Neural progenitor cell (in vitro differentiated cells): ENCODE measurements around the gene CSF1. TPM values are rescaled to one million over a fixed set of nuclear protein-coding genes. Genes with fewer than 3 reads are reported as not detected.

Experiments used
- DNase-seq: peaks from one replicate; pipeline ENCODE4 v3.0.0-alpha.2; 2016; ENCODE audit warnings: low spot score
- H2AFZ ChIP-seq: fragments of 200-600 bp; sonication (generic); replicated peaks from 2 replicates; pipeline ENCODE4 v1.6.1; 2016; ENCODE audit warnings: antibody characterized with exemption
- H3F3A ChIP-seq: fragments of 200-600 bp; sonication (generic); 2 replicates; pipeline ENCODE4 v1.6.1; 2016; ENCODE audit warnings: antibody characterized with exemption, low read depth
- H3K27ac ChIP-seq: fragments of 200-600 bp; sonication (generic); 2 replicates; pipeline ENCODE4 v1.5.1; 2016; ENCODE audit warnings: mild to moderate bottlenecking
- H3K27me3 ChIP-seq: fragments of 200-600 bp; sonication (generic); 2 replicates; pipeline ENCODE4 v1.6.1; 2016; ENCODE audit warnings: mild to moderate bottlenecking, moderate library complexity
- H3K36me3 ChIP-seq: fragments of 200-600 bp; sonication (generic); 2 replicates; pipeline ENCODE4 v1.5.1; 2016
- H3K4me1 ChIP-seq: fragments of 200-600 bp; sonication (generic); 2 replicates; pipeline ENCODE4 v1.6.1; 2016; ENCODE audit warnings: mixed run types
- H3K4me2 ChIP-seq: fragments of 200-600 bp; sonication (generic); 2 replicates; pipeline ENCODE4 v1.6.1; 2016
- H3K4me3 ChIP-seq: fragments of 200-600 bp; sonication (generic); 2 replicates; pipeline ENCODE4 v1.5.1; 2016
- H3K79me2 ChIP-seq: fragments of 200-600 bp; sonication (generic); 2 replicates; pipeline ENCODE4 v1.6.1; 2016; ENCODE audit warnings: low read depth
- H3K9ac ChIP-seq: fragments of 200-600 bp; sonication (generic); 2 replicates; pipeline ENCODE4 v1.6.1; 2016
- H3K9me3 ChIP-seq: fragments of 200-600 bp; sonication (generic); 2 replicates; pipeline ENCODE4 v1.5.1; 2016; ENCODE audit warnings: low read depth
- H4K20me1 ChIP-seq: fragments of 200-600 bp; sonication (generic); 2 replicates; pipeline ENCODE4 v1.6.1; 2016; ENCODE audit warnings: low read depth
- H3K27ac Mint-ChIP-seq: 3 replicates; pipeline ENCODE4 v1.8.0; 2021; ENCODE audit warnings: mixed read lengths
- H3K27me3 Mint-ChIP-seq: 2 replicates; pipeline ENCODE4 v1.8.0; 2022; ENCODE audit warnings: low read depth, mild to moderate bottlenecking, inconsistent platforms, moderate library complexity, mixed read lengths; ENCODE audit not compliant: insufficient read depth
- H3K36me3 Mint-ChIP-seq: 3 replicates; pipeline ENCODE4 v1.8.0; 2021; ENCODE audit warnings: mixed read lengths
- H3K4me1 Mint-ChIP-seq: 3 replicates; pipeline ENCODE4 v1.8.0; 2021; ENCODE audit warnings: mixed read lengths
- H3K4me3 Mint-ChIP-seq: 3 replicates; pipeline ENCODE4 v1.8.0; 2021; ENCODE audit warnings: mild to moderate bottlenecking, moderate library complexity, mixed read lengths
- H3K9me3 Mint-ChIP-seq: 3 replicates; pipeline ENCODE4 v1.8.0; 2020; ENCODE audit warnings: mixed read lengths
- CTCF ChIP-seq: fragments of 200-600 bp; sonication (generic); IDR thresholded peaks from 2 replicates; pipeline ENCODE4 v1.5.1; 2017; ENCODE audit warnings: antibody characterized with exemption, mild to moderate bottlenecking
- EZH2 ChIP-seq: fragments of 200-600 bp; sonication (generic); IDR thresholded peaks from 2 replicates; pipeline ENCODE4 v1.6.1; 2017; ENCODE audit warnings: antibody characterized with exemption, mild to moderate bottlenecking, moderate library complexity
- EZH2phosphoT487 ChIP-seq: fragments of 200-600 bp; sonication (generic); IDR thresholded peaks from 2 replicates; pipeline ENCODE4 v1.6.1; 2017; ENCODE audit warnings: antibody characterized with exemption
- total RNA-seq: library from RNA; depleted of rRNA; stranded (reverse); fragments of >200 nt; gene quantifications from 2 replicates; pipeline ENCODE4 v1.2.3, GENCODE V29; 2015; ENCODE audit warnings: low replicate concordance

The CSF1 gene
- total RNA-seq, 1 donor from 2014 or later = 2.7 TPM

GRCh38 chr1:109923946-109924275, 13.3 kb downstream of the CSF1 start:
- Histone ChIP-seq H2AFZ (peak overlapping the region; percentile 68), H3K27ac (no peak overlapping the region), H3K27me3 (no peaks in the 10 kb centered on the region), H3K4me1 (no peaks in the 10 kb centered on the region), H3F3A (no peaks in the 10 kb centered on the region), H4K20me1 (no peaks in the 10 kb centered on the region), H3K9ac (no peak overlapping the region), H3K4me3 (no peak overlapping the region), H3K9me3 (no peaks in the 10 kb centered on the region), H3K36me3 (no peaks in the 10 kb centered on the region), H3K79me2 (no peaks in the 10 kb centered on the region), H3K4me2 (peak overlapping the region; percentile 49)
- no peak for TF ChIP-seq EZH2
- TF ChIP-seq CTCF = no peak
- TF ChIP-seq EZH2phosphoT487 = no peak
- Mint-ChIP-seq H3K4me3 (no peak overlapping the region), H3K9me3 (no peaks in the 10 kb centered on the region), H3K27me3 (peaks cover 2% of the 10 kb centered on the region), H3K27ac (peak overlapping the region; percentile 54), H3K4me1 (peaks cover 5% of the 10 kb centered on the region), H3K36me3 (peaks cover 43% of the 10 kb centered on the region)
- no peak for DNase-seq

GRCh38 chr1:109924316-109924715, 13.7 kb downstream of the CSF1 start:
- H3K4me3 Mint-ChIP-seq = peak overlapping the region; percentile 27
- Histone ChIP-seq H3K27me3 (no peaks in the 10 kb centered on the region), H3K27ac (no peak overlapping the region), H3K36me3 (no peaks in the 10 kb centered on the region), H4K20me1 (no peaks in the 10 kb centered on the region), H3K4me2 (peak overlapping the region; percentile 49), H3K9ac (no peak overlapping the region), H3K4me1 (no peaks in the 10 kb centered on the region), H3K4me3 (no peak overlapping the region), H3K9me3 (no peaks in the 10 kb centered on the region), H3K79me2 (no peaks in the 10 kb centered on the region), H3F3A (no peaks in the 10 kb centered on the region), H2AFZ (no peak overlapping the region)
- H3K4me1 Mint-ChIP-seq = peaks cover 5% of the 10 kb centered on the region
- peaks cover 2% of the 10 kb centered on the region for H3K27me3 Mint-ChIP-seq
- no peak for DNase-seq
- no peaks in the 10 kb centered on the region for H3K9me3 Mint-ChIP-seq
- TF ChIP-seq CTCF (no peak), EZH2 (no peak), EZH2phosphoT487 (no peak)
- H3K27ac Mint-ChIP-seq = peak overlapping the region; percentile 54
- peaks cover 41% of the 10 kb centered on the region for H3K36me3 Mint-ChIP-seq

- Histone ChIP-seq H3K9ac (no peak overlapping the region), H3K4me2 (no peak overlapping the region), H3K9me3 (no peaks in the 10 kb centered on the region), H3K36me3 (no peaks in the 10 kb centered on the region), H2AFZ (no peak overlapping the region), H3K27ac (no peak overlapping the region), H3K79me2 (no peaks in the 10 kb centered on the region), H3F3A (peaks cover under 1% of the 10 kb centered on the region), H3K4me3 (no peak overlapping the region), H3K4me1 (peaks cover 5% of the 10 kb centered on the region), H3K27me3 (no peaks in the 10 kb centered on the region), H4K20me1 (no peaks in the 10 kb centered on the region)
- TF ChIP-seq EZH2phosphoT487 (no peak), EZH2 (no peak), CTCF (no peak)
- peaks cover 4% of the 10 kb centered on the region for H3K27me3 Mint-ChIP-seq
- no peak overlapping the region for H3K27ac Mint-ChIP-seq
- no peaks in the 10 kb centered on the region for H3K9me3 Mint-ChIP-seq
- H3K36me3 Mint-ChIP-seq = peaks cover 39% of the 10 kb centered on the region
- no peak overlapping the region for H3K4me3 Mint-ChIP-seq
- DNase-seq = no peak
- peaks cover 12% of the 10 kb centered on the region for H3K4me1 Mint-ChIP-seq
These were observed 14.7 kb downstream of the CSF1 start for GRCh38 chr1:109925159-109925990.
